HUES48 (cell line): ENCODE data around the gene ZBTB7B.
"Not testable (repeated sequence)": the region's sequence is repeated elsewhere in the genome, so short reads cannot be mapped to it uniquely, and the experiment has no call there.

Experiments
- H3K27ac ChIP-seq: one replicate; pipeline ENCODE4 v1.7.0; 2013; ENCODE audit warnings: low read depth, low read length, inconsistent platforms
- H3K27me3 ChIP-seq: 2 replicates; pipeline ENCODE4 v1.6.1; 2013; ENCODE audit warnings: mild to moderate bottlenecking, low read length; ENCODE audit not compliant: control insufficient read depth, insufficient read depth
- H3K36me3 ChIP-seq: 2 replicates; pipeline ENCODE4 v1.6.1; 2013; ENCODE audit warnings: low read length; ENCODE audit not compliant: control insufficient read depth, insufficient read depth
- H3K4me1 ChIP-seq: 2 replicates; pipeline ENCODE4 v1.6.1; 2013; ENCODE audit warnings: mild to moderate bottlenecking, low read length; ENCODE audit not compliant: control insufficient read depth, insufficient read depth
- H3K4me3 ChIP-seq: 2 replicates; pipeline ENCODE4 v1.5.1; 2013; ENCODE audit warnings: mild to moderate bottlenecking, low read depth, low read length
- H3K9ac ChIP-seq: 2 replicates; pipeline ENCODE4 v1.6.1; 2013; ENCODE audit warnings: mild to moderate bottlenecking, low read depth, low read length, moderate library complexity
- H3K9me3 ChIP-seq: 2 replicates; pipeline ENCODE4 v1.6.1; 2013; ENCODE audit warnings: low read length; ENCODE audit not compliant: control insufficient read depth, insufficient read depth

Gene ZBTB7B

GRCh38 chr1:154992721-154993571 is 9.7 kb upstream of the ZBTB7B start:
- Histone ChIP-seq H3K27ac (no peak overlapping the region), H3K36me3 (peaks cover 38% of the 10 kb centered on the region), H3K4me3 (no peak overlapping the region), H3K9me3 (no peaks in the 10 kb centered on the region), H3K9ac (no peak overlapping the region), H3K27me3 (0 out of 2 replicates have a peak, but pooled peaks cover 3% of the 10 kb centered on the region), H3K4me1 (no peaks in the 10 kb centered on the region)

GRCh38 chr1:154993572-154994268 is 8.9 kb upstream of the ZBTB7B start, which contains the start of gene LENEP:
TSS of gene LENEP (plus strand) at chr1:154993586. CDS start at chr1:154993608, 22 bp downstream.
- no peaks in the 10 kb centered on the region for H3K4me1 ChIP-seq
- no peak within 1 kb of the TSS for H3K4me3 ChIP-seq
- H3K27ac ChIP-seq: peak within 1 kb of the TSS; percentile 61
- 0 out of 2 replicates have a peak, but pooled peaks cover 3% of the 10 kb centered on the region for H3K27me3 ChIP-seq
- H3K9ac ChIP-seq: no peak within 1 kb of the TSS
- H3K36me3 ChIP-seq: peaks cover 31% of the 10 kb centered on the region
- no peaks in the 10 kb centered on the region for H3K9me3 ChIP-seq

GRCh38 chr1:154994269-154994587 is 8.4 kb upstream of the ZBTB7B start:
- Histone ChIP-seq H3K4me3 (no peak overlapping the region), H3K9me3 (no peaks in the 10 kb centered on the region)

GRCh38 chr1:154994591-154994990 is 8.0 kb upstream of the ZBTB7B start:
- H3K9me3 ChIP-seq: no peaks in the 10 kb centered on the region
- H3K4me1 ChIP-seq: no peaks in the 10 kb centered on the region; the same call in 1 of the 2 replicates
- no peak overlapping the region for H3K4me3 ChIP-seq
- peaks cover 22% of the 10 kb centered on the region for H3K36me3 ChIP-seq
- no peak overlapping the region for H3K27ac ChIP-seq
- 0 out of 2 replicates have a peak, but pooled peaks cover 3% of the 10 kb centered on the region for H3K27me3 ChIP-seq
- no peak overlapping the region for H3K9ac ChIP-seq

More at GRCh38 chr1:154994269-154994587, 8.4 kb upstream of the ZBTB7B start:
- Histone ChIP-seq H3K36me3 (peaks cover 26% of the 10 kb centered on the region), H3K4me1 (no peaks in the 10 kb centered on the region), H3K27me3 (0 out of 2 replicates have a peak, but pooled peaks cover 3% of the 10 kb centered on the region), H3K9ac (no peak overlapping the region), H3K27ac (no peak overlapping the region)

- not testable (repeated sequence) for H3K27ac ChIP-seq, H3K9ac ChIP-seq, H3K4me3 ChIP-seq, H3K9me3 ChIP-seq, H3K4me1 ChIP-seq, H3K27me3 ChIP-seq
- peaks cover 13% of the 10 kb centered on the region for H3K36me3 ChIP-seq
These were observed 7.2 kb upstream of the ZBTB7B start for GRCh38 chr1:154995301-154995983.

- Histone ChIP-seq H3K4me1 (no peaks in the 10 kb centered on the region; the same call in 1 of the 2 replicates), H3K9ac (no peak overlapping the region)
These were observed 5.5 kb upstream of the ZBTB7B start for GRCh38 chr1:154996966-154997701.

GRCh38 chr1:154998201-154998780 is 4.3 kb upstream of the ZBTB7B start:
- Histone ChIP-seq H3K27ac (no peak overlapping the region), H3K27me3 (0 out of 2 replicates have a peak, but pooled peaks cover 3% of the 10 kb centered on the region), H3K4me3 (no peak overlapping the region), H3K36me3 (0 out of 2 replicates have a peak, but pooled peaks cover 2% of the 10 kb centered on the region), H3K9me3 (no peaks in the 10 kb centered on the region), H3K9ac (no peak overlapping the region), H3K4me1 (no peaks in the 10 kb centered on the region; the same call in 1 of the 2 replicates)

More at GRCh38 chr1:154996966-154997701, 5.5 kb upstream of the ZBTB7B start:
- H3K36me3 ChIP-seq: 0 out of 2 replicates have a peak, but pooled peaks cover 6% of the 10 kb centered on the region
- H3K9me3 ChIP-seq: no peaks in the 10 kb centered on the region
- no peak overlapping the region for H3K27ac ChIP-seq
- H3K4me3 ChIP-seq: no peak overlapping the region
- 0 out of 2 replicates have a peak, but pooled peaks cover 3% of the 10 kb centered on the region for H3K27me3 ChIP-seq

GRCh38 chr1:154998818-154999570 is 3.6 kb upstream of the ZBTB7B start:
- Histone ChIP-seq H3K9ac (no peak overlapping the region), H3K36me3 (no peaks in the 10 kb centered on the region), H3K4me1 (no peaks in the 10 kb centered on the region; the same call in 1 of the 2 replicates), H3K9me3 (no peaks in the 10 kb centered on the region), H3K27ac (peak overlapping the region; percentile 59), H3K4me3 (peak overlapping the region; percentile 68), H3K27me3 (0 out of 2 replicates have a peak, but pooled peaks cover 3% of the 10 kb centered on the region)

GRCh38 chr1:154999571-155000410 is 2.8 kb upstream of the ZBTB7B start:
- H3K27ac ChIP-seq: peak overlapping the region; percentile 90
- no peaks in the 10 kb centered on the region for H3K36me3 ChIP-seq
- H3K4me3 ChIP-seq: peak overlapping the region; percentile 68
- H3K9ac ChIP-seq: peak overlapping the region; percentile 56
- peaks cover 7% of the 10 kb centered on the region for H3K4me1 ChIP-seq
- no peaks in the 10 kb centered on the region for H3K9me3 ChIP-seq
- H3K27me3 ChIP-seq: 0 out of 2 replicates have a peak, but pooled peaks cover 3% of the 10 kb centered on the region
